Measurements from ENCODE around the gene MALL.

Gene MALL

DNA sequence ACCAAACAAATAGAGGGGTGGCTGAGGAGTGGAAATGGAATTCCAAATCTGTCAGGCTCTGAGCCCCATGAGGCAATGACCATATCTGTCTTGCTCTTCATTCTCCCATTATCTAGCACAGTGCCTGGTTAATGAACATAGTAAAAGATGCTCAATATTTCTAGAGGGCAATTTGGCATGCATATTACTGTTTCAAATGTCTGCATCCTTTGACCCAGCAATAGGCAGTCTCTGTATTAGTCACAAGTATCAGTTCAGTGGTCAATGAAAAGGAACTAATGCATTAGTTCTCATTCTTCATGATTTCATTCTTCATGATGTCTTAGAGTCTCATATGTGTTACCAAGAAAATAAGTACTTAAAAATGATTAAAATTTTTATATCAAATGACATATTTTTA lies 28.4 kb upstream of the MALL start:
- Histone ChIP-seq H4K20me1 (no peaks in the 10 kb centered on the region), H3K36me3 (no peaks in the 10 kb centered on the region)

GRCh38 chr2:110140401-110140800 lies 24.8 kb upstream of the MALL start:
- no peak overlapping the region for H3K4me2 ChIP-seq
- H3K36me3 ChIP-seq, result no peaks in the 10 kb centered on the region
- H3K4me3 ChIP-seq, result no peak overlapping the region
- TF ChIP-seq Cebpa-rat (IDR thresholded peaks at IDR 0.05), result no peak
- H3K9me3 ChIP-seq, result no peaks in the 10 kb centered on the region
- H3K9ac ChIP-seq, result no peak overlapping the region
- H3K27me3 ChIP-seq, result no peaks in the 10 kb centered on the region
- no peaks in the 10 kb centered on the region for H4K20me1 ChIP-seq
- H3K27ac ChIP-seq, result no peak overlapping the region
- H3K4me1 ChIP-seq, result no peaks in the 10 kb centered on the region

More for the DNA sequence above, 28.4 kb upstream of the MALL start:
- Histone ChIP-seq H3K4me1 (no peaks in the 10 kb centered on the region), H3K9ac (no peak overlapping the region), H3K4me2 (no peak overlapping the region), H3K27ac (no peak overlapping the region), H3K9me3 (no peaks in the 10 kb centered on the region), H3K4me3 (no peak overlapping the region), H3K27me3 (no peaks in the 10 kb centered on the region)
- no peak for TF ChIP-seq Cebpa-rat (IDR thresholded peaks at IDR 0.05)

- no peaks in the 10 kb centered on the region for H3K4me1 ChIP-seq
- TF ChIP-seq Cebpa-rat (IDR thresholded peaks at IDR 0.05), result no peak
These were observed 18.4 kb upstream of the MALL start for GRCh38 chr2:110134025-110134424.

GRCh38 chr2:110131166-110131565 lies 15.5 kb upstream of the MALL start:
- Histone ChIP-seq H4K20me1 (no peaks in the 10 kb centered on the region), H3K4me1 (no peaks in the 10 kb centered on the region), H3K36me3 (no peaks in the 10 kb centered on the region), H3K27ac (no peak overlapping the region), H3K9ac (no peak overlapping the region), H3K4me2 (no peak overlapping the region), H3K4me3 (no peak overlapping the region), H3K9me3 (peaks cover 19% of the 10 kb centered on the region), H3K27me3 (no peaks in the 10 kb centered on the region)
- TF ChIP-seq Cebpa-rat (IDR thresholded peaks at IDR 0.05), result no peak

More at GRCh38 chr2:110134025-110134424, 18.4 kb upstream of the MALL start:
- Histone ChIP-seq H3K9me3 (peaks cover 19% of the 10 kb centered on the region), H3K27me3 (no peaks in the 10 kb centered on the region), H3K4me2 (no peak overlapping the region), H3K36me3 (no peaks in the 10 kb centered on the region), H3K4me3 (no peak overlapping the region), H4K20me1 (no peaks in the 10 kb centered on the region), H3K9ac (no peak overlapping the region), H3K27ac (no peak overlapping the region)

DNA sequence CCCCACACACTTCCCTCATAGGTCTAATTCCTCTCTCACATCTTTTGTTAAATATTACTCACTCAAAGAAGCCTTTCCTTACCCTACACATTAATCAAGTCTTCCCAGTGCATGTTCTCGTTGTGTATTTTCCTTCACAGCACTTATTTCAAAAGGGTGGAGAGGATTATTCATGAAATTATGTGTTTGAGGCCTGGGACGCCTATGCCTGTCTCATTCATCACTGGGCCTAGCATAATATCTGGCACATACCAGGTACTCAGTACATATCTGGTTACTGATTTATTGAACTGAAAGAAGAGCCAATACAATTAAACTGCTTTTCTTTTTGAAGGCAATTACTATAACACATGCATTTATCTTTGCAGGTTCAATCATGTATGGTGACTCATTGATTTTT lies 15.1 kb upstream of the MALL start:
- TF ChIP-seq Cebpa-rat (IDR thresholded peaks at IDR 0.05), result no peak
- Histone ChIP-seq H3K9ac (no peak overlapping the region), H4K20me1 (no peaks in the 10 kb centered on the region), H3K4me3 (no peak overlapping the region), H3K27ac (no peak overlapping the region), H3K4me1 (no peaks in the 10 kb centered on the region), H3K4me2 (no peak overlapping the region), H3K9me3 (peaks cover 19% of the 10 kb centered on the region), H3K36me3 (no peaks in the 10 kb centered on the region), H3K27me3 (no peaks in the 10 kb centered on the region)

GRCh38 chr2:110126906-110127305 lies 11.3 kb upstream of the MALL start:
- H3K36me3 ChIP-seq, result no peaks in the 10 kb centered on the region
- no peak overlapping the region for H3K9ac ChIP-seq
- H3K4me2 ChIP-seq, result no peak overlapping the region
- no peaks in the 10 kb centered on the region for H3K27me3 ChIP-seq
- no peaks in the 10 kb centered on the region for H3K9me3 ChIP-seq
- H3K4me1 ChIP-seq, result no peaks in the 10 kb centered on the region
- TF ChIP-seq Cebpa-rat (IDR thresholded peaks at IDR 0.05), result no peak
- no peak overlapping the region for H3K4me3 ChIP-seq
- no peak overlapping the region for H3K27ac ChIP-seq
- H4K20me1 ChIP-seq, result no peaks in the 10 kb centered on the region

DNA sequence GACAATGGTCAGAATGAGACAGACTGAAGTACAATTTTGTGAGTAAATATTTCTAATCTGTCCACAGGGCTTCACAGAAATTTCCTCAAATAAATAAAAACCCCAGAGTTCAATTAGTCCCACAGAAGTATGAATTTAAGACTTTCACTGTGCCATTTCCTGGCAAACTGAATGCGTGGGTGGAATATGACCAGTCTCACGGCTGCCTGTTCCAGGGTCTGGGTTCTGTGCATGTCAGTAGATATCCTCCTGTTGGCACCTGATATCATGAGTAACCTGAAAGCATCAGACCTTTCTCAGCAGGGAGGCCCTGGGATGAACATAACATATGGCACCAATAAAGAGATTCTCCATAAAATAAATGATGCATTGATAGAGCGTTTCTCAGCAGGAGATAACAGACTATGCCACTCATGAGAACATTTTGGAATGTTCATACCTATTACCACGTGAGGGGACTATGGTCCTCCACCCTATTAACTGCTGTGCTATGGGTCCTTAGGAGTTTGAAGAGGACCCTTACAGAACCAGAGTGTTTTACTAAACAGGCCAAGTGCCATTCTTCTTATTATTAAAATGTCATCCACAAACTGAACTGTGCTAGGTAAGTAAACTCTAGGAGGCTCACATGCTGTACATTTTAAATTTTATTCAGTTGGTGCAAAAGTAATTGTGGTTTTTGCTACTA lies 10.6 kb upstream of the MALL start:
- no peak for TF ChIP-seq Cebpa-rat (IDR thresholded peaks at IDR 0.05)
- H3K4me1 ChIP-seq, result no peaks in the 10 kb centered on the region
- H3K4me2 ChIP-seq, result no peak overlapping the region
- no peaks in the 10 kb centered on the region for H3K9me3 ChIP-seq
- H4K20me1 ChIP-seq, result no peaks in the 10 kb centered on the region
- H3K27me3 ChIP-seq, result no peaks in the 10 kb centered on the region
- no peak overlapping the region for H3K27ac ChIP-seq
- no peaks in the 10 kb centered on the region for H3K36me3 ChIP-seq
- no peak overlapping the region for H3K9ac ChIP-seq
- H3K4me3 ChIP-seq, result no peak overlapping the region

- no peaks in the 10 kb centered on the region for H4K20me1 ChIP-seq
- no peaks in the 10 kb centered on the region for H3K9me3 ChIP-seq
- H3K9ac ChIP-seq, result no peak overlapping the region
- TF ChIP-seq Cebpa-rat (IDR thresholded peaks at IDR 0.05), result no peak
- no peak overlapping the region for H3K4me3 ChIP-seq
- H3K36me3 ChIP-seq, result no peaks in the 10 kb centered on the region
- no peak overlapping the region for H3K27ac ChIP-seq
- H3K4me1 ChIP-seq, result no peaks in the 10 kb centered on the region
- H3K4me2 ChIP-seq, result no peak overlapping the region
- no peaks in the 10 kb centered on the region for H3K27me3 ChIP-seq
These were observed 9.5 kb upstream of the MALL start for GRCh38 chr2:110124939-110125691.

DNA sequence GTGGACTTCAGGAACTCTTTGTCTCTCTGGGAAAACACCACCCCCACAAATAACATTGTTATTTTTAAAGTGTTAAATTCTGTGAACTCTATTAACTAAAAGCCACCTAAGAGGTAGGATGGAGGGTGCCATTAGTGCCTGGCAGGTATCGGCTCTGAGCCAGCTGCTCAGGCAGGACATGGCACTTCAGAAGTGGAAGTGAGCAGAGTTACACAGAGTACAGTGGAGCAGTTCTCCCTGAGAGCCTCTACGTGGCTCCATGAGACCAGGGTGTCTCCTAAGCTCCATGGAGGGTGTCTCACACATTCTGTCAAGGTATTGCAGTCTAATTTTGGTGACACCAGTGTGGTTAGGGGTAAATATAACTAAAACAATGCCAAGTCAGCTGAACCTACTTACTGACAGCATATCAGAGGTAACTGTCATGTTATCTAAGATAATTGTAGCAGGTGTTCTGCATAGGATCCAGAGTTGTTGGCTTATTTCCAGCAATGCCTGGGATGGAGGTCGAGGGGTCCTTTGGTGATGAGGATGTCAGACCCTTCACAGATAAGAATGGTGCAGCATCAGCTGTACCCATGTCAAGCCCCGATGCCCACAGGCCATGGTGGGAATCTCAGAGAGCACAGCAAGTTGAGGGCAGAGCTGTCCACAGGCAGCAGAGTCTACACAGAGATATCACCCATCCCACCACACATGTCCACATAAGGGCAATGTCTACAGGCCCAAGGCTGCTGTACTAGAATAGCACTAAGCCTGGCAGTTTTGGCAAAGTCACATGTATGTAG lies 8.6 kb upstream of the MALL start:
- no peak overlapping the region for H3K4me3 ChIP-seq
- no peaks in the 10 kb centered on the region for H3K36me3 ChIP-seq
- no peak overlapping the region for H3K4me2 ChIP-seq
- H3K27ac ChIP-seq, result no peak overlapping the region
- no peak for TF ChIP-seq Cebpa-rat (IDR thresholded peaks at IDR 0.05)
- no peaks in the 10 kb centered on the region for H3K4me1 ChIP-seq
- no peaks in the 10 kb centered on the region for H3K27me3 ChIP-seq
- no peak overlapping the region for H3K9ac ChIP-seq
- H3K9me3 ChIP-seq, result no peaks in the 10 kb centered on the region
- no peaks in the 10 kb centered on the region for H4K20me1 ChIP-seq

GRCh38 chr2:110121592-110121991 lies 6.0 kb upstream of the MALL start:
- Histone ChIP-seq H3K36me3 (no peaks in the 10 kb centered on the region), H3K4me3 (no peak overlapping the region), H3K9ac (no peak overlapping the region), H3K27ac (no peak overlapping the region), H3K9me3 (no peaks in the 10 kb centered on the region), H3K4me1 (no peaks in the 10 kb centered on the region), H3K4me2 (no peak overlapping the region), H3K27me3 (no peaks in the 10 kb centered on the region), H4K20me1 (no peaks in the 10 kb centered on the region)
- TF ChIP-seq Cebpa-rat (IDR thresholded peaks at IDR 0.05), result no peak

All from BLaER1 (cell line).